ENCODE measurements around the gene LAMB1. TPM values are rescaled to one million over a fixed set of nuclear protein-coding genes. Genes with fewer than 3 reads are reported as not detected.

LAMB1 gene
- total RNA-seq, 4 donors from 2014 or later: 76.7 to 216 (median 84.6) TPM

DNA sequence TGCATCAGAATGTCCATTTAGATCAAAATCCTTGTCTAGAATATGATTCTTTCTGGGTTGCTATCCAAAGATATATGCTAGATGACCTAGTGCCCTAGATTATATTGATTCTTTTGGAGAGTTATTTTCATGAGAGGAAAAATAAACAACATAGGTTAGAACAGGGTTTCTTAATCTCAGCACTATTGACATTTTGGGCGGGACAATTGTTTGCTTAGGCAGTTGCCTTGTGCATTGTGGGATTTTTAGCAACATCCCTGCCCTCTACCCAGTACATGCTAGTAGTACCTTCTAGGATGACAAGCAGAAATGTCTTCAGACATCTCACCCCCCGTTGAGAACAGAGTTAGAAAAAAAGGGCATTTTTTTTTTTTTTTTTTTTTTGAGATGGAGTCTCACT is 25.1 kb upstream of the LAMB1 start:
- H3K9me3 ChIP-seq: no peaks in the 10 kb centered on the region
- no peaks in the 10 kb centered on the region for H3K4me1 ChIP-seq
- TF ChIP-seq EP300 (IDR thresholded peaks at IDR 0.05): no peak
- TF ChIP-seq POLR2AphosphoS5 (IDR thresholded peaks at IDR 0.05): no peak
- no peaks in the 10 kb centered on the region for H3K36me3 ChIP-seq
- 91% methylated on average over 2 of the region's 2 CpGs for WGBS
- no peak for DNase-seq (ENCODE audit: low spot score in 2 of 2)
- H3K27me3 ChIP-seq: no peaks in the 10 kb centered on the region
- no peak overlapping the region for H3K27ac ChIP-seq
- H3K4me3 ChIP-seq: no peak overlapping the region

DNA sequence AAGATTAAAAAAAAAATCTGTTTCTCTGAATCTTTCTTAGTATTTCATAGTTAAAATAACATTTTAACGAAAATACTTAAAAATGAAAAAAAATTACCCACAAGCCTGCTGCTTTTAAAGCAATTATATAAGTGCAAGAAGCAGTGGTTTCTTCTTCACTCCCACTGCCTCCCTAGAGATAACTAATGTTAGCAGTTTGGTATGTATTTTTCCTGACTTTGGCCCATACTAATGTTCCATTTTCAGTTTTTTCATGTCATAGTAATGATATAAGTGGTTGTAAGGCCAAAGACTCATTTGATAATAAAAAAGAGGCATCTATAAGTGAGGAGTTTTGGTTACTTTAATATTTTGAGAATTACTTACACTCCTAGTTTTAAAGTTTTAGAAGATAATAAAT is 24.3 kb upstream of the LAMB1 start:
- no peaks in the 10 kb centered on the region for H3K36me3 ChIP-seq

DNA sequence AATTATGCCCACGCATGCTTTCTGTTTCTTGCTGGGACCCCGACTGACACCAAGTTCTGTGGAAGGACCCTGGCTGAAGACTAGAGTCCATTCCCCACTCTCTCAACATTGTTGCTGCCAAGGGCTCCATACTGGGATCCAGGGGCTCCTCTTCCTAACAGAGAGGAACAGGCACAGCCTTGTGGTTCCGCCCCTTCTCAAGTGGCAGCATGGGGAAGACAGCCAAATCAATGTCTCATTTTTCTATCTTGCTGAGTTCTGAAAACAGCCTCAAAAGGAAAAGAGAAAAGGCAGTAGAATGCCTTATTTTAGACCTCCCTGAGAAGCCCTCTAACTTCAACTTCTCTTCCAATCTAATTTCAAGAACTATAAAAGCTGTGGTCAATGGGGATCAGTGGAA is 23.7 kb upstream of the LAMB1 start:
- WGBS: 85% methylated on average over 3 of the region's 3 CpGs
- Histone ChIP-seq H3K27ac (no peak overlapping the region), H3K4me1 (no peaks in the 10 kb centered on the region), H3K9me3 (no peaks in the 10 kb centered on the region), H3K36me3 (no peaks in the 10 kb centered on the region), H3K4me3 (no peak overlapping the region), H3K27me3 (no peaks in the 10 kb centered on the region)
- no peak for DNase-seq (ENCODE audit: low spot score in 2 of 2)
- no peak for TF ChIP-seq POLR2A (IDR thresholded peaks at IDR 0.05)
- TF ChIP-seq EP300 (IDR thresholded peaks at IDR 0.05): no peak
- TF ChIP-seq, protein P1, sequence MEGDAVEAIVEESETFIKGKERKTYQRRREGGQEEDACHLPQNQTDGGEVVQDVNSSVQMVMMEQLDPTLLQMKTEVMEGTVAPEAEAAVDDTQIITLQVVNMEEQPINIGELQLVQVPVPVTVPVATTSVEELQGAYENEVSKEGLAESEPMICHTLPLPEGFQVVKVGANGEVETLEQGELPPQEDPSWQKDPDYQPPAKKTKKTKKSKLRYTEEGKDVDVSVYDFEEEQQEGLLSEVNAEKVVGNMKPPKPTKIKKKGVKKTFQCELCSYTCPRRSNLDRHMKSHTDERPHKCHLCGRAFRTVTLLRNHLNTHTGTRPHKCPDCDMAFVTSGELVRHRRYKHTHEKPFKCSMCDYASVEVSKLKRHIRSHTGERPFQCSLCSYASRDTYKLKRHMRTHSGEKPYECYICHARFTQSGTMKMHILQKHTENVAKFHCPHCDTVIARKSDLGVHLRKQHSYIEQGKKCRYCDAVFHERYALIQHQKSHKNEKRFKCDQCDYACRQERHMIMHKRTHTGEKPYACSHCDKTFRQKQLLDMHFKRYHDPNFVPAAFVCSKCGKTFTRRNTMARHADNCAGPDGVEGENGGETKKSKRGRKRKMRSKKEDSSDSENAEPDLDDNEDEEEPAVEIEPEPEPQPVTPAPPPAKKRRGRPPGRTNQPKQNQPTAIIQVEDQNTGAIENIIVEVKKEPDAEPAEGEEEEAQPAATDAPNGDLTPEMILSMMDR (IDR thresholded peaks at IDR 0.05): no peak
- no peak for TF ChIP-seq POLR2AphosphoS5 (IDR thresholded peaks at IDR 0.05)

More for the DNA sequence above, 24.3 kb upstream of the LAMB1 start:
- Histone ChIP-seq H3K27ac (no peak overlapping the region), H3K9me3 (no peaks in the 10 kb centered on the region), H3K4me3 (no peak overlapping the region), H3K4me1 (no peaks in the 10 kb centered on the region), H3K27me3 (no peaks in the 10 kb centered on the region)
- WGBS: 83% methylated on average over 1 of the region's 1 CpG
- TF ChIP-seq POLR2A (IDR thresholded peaks at IDR 0.05) (no peak), EP300 (IDR thresholded peaks at IDR 0.05) (no peak), POLR2AphosphoS5 (IDR thresholded peaks at IDR 0.05) (no peak)
- TF ChIP-seq, protein P1 (IDR thresholded peaks at IDR 0.05): no peak
- DNase-seq (ENCODE audit: low spot score in 2 of 2): no peak

GRCh38 chr7:108026116-108026515 is 23.2 kb upstream of the LAMB1 start:
- Histone ChIP-seq H3K27me3 (no peaks in the 10 kb centered on the region), H3K4me1 (no peaks in the 10 kb centered on the region), H3K27ac (no peak overlapping the region), H3K9me3 (no peaks in the 10 kb centered on the region), H3K36me3 (no peaks in the 10 kb centered on the region), H3K4me3 (no peak overlapping the region)
- DNase-seq (ENCODE audit: low spot score in 2 of 2): no peak
- 93% methylated on average over 5 of the region's 5 CpGs for WGBS
- no peak for TF ChIP-seq POLR2AphosphoS5 (IDR thresholded peaks at IDR 0.05)
- no peak for TF ChIP-seq POLR2A (IDR thresholded peaks at IDR 0.05)
- TF ChIP-seq, protein P1 (IDR thresholded peaks at IDR 0.05): no peak
- TF ChIP-seq EP300 (IDR thresholded peaks at IDR 0.05): no peak

- 95% methylated on average over 6 of the region's 6 CpGs for WGBS
- no peak for TF ChIP-seq EP300 (IDR thresholded peaks at IDR 0.05)
- TF ChIP-seq, protein P1 (IDR thresholded peaks at IDR 0.05): no peak
- no peak for TF ChIP-seq POLR2AphosphoS5 (IDR thresholded peaks at IDR 0.05)
- no peak for TF ChIP-seq POLR2A (IDR thresholded peaks at IDR 0.05)
- H3K27me3 ChIP-seq: no peaks in the 10 kb centered on the region
These were observed 21.6 kb upstream of the LAMB1 start for GRCh38 chr7:108024538-108024937.

GRCh38 chr7:108020585-108020984 is 17.6 kb upstream of the LAMB1 start:
- TF ChIP-seq, protein P1 (IDR thresholded peaks at IDR 0.05): no peak
- TF ChIP-seq POLR2A (IDR thresholded peaks at IDR 0.05): no peak
- no peak for TF ChIP-seq POLR2AphosphoS5 (IDR thresholded peaks at IDR 0.05)
- no peak for TF ChIP-seq EP300 (IDR thresholded peaks at IDR 0.05)
- no peaks in the 10 kb centered on the region for H3K36me3 ChIP-seq
- no peaks in the 10 kb centered on the region for H3K27me3 ChIP-seq
- no peak overlapping the region for H3K4me3 ChIP-seq
- H3K9me3 ChIP-seq: no peaks in the 10 kb centered on the region
- no peak overlapping the region for H3K27ac ChIP-seq
- DNase-seq (ENCODE audit: low spot score in 2 of 2): no peak
- H3K4me1 ChIP-seq: no peaks in the 10 kb centered on the region
- 66% methylated on average over 2 of the region's 2 CpGs for WGBS

More at GRCh38 chr7:108024538-108024937, 21.6 kb upstream of the LAMB1 start:
- Histone ChIP-seq H3K36me3 (no peaks in the 10 kb centered on the region), H3K27ac (no peak overlapping the region), H3K4me1 (no peaks in the 10 kb centered on the region), H3K9me3 (no peaks in the 10 kb centered on the region), H3K4me3 (no peak overlapping the region)
- DNase-seq (ENCODE audit: low spot score in 2 of 2): no peak

Measured in suprapubic skin (tissue), 4 donors.